Epithelial cell of prostate (primary cell): Measurements from ENCODE around the gene ZNF429.
"Not testable (repeated sequence)": the region's sequence is repeated elsewhere in the genome, so short reads cannot be mapped to it uniquely, and the experiment has no call there.

Experiments
- DNase-seq: peaks from one replicate; pipeline ENCODE4 v3.0.0-alpha.2; 2011; ENCODE audit warnings: low read depth, low spot score
- H3K27ac ChIP-seq: fragments of 450-650 bp; 2 replicates; pipeline ENCODE4 v1.5.1; 2017; ENCODE audit warnings: mild to moderate bottlenecking

Gene ZNF429

DNA sequence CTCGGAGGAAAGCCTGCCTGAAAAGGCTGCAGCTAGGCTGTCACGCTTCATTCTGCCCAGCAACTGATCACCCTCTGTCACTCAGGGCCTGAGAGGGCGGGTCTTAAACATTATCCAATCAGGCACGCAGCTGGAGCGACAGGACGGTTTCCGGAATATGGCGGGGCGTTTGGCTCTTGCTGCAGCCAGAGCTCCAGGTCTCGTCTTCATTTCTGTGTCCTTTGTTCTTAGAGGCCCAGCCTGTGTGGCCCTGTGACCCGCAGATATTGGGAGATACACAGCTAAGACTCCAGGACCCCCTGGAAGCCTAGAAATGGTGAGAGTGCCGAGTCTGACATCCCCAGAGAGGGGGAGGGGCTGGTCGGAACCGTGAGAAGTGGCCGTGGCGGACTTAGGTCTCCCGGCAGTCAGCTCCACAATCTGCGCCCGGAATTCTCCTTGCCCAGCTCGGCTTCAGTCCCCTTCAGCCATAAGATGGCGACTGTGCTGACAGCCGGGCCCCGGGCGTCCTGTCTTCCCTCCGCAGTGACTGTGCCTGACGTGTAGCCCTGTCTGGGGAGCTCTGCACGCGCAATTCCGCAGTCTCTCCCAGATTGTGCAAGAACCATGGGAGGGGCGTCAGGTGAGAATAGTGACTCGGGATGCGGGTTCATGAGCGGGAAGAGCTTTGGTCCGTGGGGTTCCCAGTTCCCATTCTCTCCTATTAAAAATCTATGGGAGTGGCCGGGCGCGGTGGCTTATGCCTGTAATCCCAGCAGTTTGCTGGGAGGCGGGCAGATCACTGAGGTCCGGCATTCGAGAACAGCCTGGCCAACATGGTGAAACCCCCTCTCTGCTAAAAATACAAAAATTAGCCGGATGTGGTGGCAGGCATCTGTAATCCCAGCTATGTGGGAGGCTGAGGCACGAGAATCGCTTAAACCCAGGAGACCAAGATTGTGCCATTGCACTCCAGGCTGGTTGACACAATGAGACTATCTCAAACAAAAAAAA lies at the start of gene ZNF429:
TSS of gene ZNF429 (plus strand) at position 144 of the 993 bp plus-strand sequence. CDS start at position 314, 170 bp downstream.
- peak within 1 kb of the TSS; percentile 89 for H3K27ac ChIP-seq
- peak; percentile 69 for DNase-seq

DNA sequence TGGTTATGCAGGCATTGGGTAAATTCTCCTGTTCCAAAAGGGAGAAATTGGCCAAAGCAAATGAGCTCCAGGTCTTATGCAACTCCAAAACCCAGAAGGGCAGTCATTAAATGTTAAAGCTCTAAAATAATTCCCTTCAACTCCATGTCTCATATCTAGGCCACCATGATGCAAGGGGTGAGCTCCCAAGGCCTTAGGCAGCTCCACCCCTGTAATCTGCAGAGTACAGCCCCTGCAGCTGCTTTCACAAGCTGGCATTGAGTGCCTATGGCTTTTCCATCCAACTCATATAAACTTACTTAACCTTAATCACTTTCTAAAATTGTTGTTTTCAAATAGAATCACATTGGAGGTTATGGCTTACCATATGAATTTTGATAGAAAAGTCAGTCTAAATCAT lies 44.7 kb upstream of the ZNF429 start:
- no peak overlapping the region for H3K27ac ChIP-seq
- DNase-seq: no peak

DNA sequence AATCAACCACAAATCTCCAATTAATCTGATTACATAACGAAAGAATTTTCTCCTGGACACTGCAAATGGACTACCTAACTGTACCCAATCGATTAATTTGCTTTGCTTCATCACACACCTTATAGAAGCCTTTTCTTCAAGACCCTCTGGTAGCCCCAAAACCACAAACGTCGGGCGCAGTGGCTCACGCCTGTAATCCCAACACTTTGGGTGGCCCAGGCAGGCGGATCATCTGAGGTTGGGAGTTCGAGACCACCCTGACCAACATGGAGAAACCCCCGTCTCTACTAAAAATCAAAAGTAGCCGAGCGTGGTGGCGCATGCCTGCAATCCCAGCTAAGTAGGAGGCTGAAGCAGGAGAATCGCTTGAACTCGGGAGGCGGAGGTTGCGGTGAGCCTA lies 42.9 kb upstream of the ZNF429 start:
- no peak for DNase-seq
- H3K27ac ChIP-seq: no peak overlapping the region

DNA sequence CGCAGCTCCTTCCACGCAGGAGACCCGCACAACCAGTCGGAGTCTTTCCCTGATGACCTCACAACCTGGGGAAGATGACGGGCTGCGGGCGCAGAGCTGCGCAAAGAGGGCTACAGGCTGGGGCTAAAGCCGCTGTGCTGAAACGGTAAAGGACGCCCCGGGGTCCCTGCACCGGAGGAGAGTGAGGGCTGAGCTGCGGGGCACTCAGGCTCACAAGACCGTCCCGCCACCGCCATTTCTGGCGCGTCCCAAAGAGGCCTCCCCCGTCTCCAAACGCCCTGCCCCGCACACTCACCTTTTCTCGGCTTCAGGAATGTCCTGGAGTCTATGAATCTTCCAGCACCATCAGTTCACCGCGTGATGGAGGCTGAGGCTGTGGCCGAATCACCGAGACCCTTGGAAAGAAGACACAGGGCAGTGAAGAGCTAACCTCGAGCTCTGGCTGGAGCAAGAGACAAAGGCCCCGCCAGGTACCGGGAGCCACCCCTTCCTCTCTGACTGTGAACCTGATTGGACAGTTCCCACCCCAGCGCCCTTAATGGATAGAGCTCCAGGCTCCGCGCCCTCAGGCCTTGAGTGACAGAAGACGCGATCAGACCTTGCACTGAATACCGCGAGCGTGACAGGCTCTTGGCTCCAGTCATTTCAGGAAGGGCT lies 41.8 kb upstream of the ZNF429 start:
- no peak for DNase-seq
- H3K27ac ChIP-seq: no peak overlapping the region

DNA sequence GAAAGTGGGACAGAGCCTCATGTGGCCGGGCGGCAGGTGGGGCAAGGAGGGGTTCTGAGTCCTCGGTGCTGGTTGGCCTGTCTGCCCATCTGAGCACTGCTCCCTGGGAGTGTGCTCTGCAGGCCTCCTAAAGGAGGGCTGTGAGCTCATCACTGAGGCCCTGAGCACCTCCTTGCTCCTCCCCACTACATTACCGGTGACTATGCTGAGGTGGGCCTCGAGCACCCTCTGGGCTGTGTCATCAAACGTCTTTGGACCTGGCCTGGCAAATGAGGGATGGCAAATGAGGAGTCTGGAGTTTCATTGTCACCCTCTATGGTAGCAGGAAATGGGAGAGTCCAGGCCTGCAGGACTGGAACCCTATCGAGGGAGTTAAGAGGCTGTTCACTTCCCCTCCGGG lies 38.8 kb upstream of the ZNF429 start:
- no peak for DNase-seq
- no peak overlapping the region for H3K27ac ChIP-seq

DNA sequence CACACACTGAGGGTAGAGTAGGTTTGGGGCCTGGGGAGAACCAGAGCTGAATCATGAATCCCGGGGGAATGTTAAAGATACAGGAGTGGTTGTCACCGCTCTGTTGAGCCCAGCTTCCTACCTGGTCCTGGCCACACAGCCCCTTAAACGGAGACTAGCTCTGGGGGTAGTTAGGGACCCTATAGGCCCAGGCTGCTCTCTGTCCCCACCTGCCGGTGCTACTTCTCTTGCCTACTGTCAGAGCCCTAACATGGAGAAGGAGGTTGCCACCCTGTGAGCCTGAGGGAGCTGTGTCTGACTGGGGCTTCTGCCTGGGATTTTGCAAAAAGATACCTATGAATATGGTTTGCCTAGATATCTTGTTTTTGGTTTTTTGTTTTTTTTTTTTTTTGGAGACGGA lies 36.6 kb upstream of the ZNF429 start:
- DNase-seq: no peak

DNA sequence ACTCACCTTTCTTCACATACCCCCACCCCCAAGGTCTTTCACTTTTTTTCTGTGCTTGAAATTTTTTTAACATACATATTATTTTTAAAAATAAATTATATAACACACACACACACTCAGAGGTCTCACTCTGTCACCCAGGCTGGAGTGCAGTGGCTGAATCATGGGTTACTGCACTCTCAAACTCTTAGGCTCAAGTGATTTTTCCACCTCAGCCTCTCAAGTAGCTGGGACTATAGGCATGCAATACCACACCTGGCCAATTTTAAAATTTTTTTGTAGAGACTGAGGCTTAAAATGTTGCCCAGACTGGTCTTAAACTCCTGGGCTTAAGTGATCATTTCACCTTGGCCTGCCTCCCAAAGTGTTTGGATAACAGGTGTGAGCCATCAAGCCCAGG lies 32.9 kb upstream of the ZNF429 start:
- no peak for DNase-seq
- no peak overlapping the region for H3K27ac ChIP-seq

More for the DNA sequence above, 36.6 kb upstream of the ZNF429 start:
- H3K27ac ChIP-seq: no peak overlapping the region

DNA sequence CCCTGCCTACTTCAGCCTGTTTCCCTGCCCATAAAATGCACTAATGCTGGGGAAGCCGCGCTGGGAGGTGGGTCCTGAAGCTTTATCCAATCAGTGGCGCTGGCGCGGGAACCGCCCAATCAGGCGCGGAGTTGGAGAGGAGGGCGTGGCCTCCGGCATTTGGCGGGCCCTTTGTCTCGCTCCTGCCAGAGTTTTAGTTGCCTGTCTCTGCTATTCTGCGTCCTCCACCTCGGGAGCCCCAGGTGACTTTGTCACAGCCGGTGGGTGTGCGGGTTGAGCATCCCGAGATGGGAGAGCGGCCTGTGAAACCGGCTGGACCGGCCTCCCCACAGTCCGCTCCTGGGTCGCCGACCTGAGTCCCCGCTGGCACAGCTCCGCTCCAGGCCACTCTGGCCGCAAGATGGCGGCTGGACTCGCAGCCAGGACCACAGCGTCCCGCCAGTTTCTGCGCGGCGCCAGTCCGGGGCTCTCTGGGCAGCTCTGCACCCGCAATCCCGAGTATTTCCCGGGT lies 30.7 kb upstream of the ZNF429 start:
- no peak for DNase-seq
- no peak overlapping the region for H3K27ac ChIP-seq

DNA sequence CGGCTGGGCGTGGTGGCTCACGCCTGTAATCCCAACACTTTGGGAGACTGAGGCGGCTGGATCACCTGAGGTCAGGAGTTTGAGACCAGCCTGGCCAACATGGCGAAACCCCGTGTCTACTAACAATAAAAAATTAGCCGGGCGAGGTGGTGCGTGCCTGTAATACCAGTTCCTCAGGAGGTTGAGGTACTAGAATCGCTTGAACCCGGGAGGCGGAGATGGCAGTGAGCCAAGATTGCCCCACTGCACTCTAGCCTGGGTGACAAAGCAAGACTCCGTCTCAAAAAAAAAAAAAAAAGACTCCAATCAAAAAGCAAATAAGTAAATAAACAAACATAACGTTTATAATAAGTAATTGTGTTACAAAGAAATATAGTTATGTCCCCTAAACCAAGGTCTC lies 23.0 kb upstream of the ZNF429 start:
- H3K27ac ChIP-seq: not testable (repeated sequence)

DNA sequence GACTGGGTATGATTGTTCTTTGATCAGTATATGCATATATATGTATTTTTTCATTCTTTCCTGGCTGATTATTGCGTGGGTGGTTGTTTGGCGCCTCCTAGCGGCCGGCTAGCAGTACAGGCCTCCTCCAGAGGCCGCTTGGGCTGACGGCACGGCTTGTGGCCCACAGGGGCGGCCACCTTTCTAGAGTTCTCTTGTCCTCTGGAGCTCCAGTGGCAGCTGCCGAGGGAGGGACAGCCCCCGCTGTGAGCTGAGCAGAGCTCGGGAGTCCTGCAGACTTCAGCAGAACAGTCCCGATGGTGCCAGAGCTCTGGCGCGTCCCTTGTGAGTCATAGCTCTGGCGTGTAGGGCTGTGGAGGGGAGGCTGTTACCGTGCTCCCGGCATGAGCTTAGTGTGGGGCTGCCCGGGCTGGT lies 22.5 kb upstream of the ZNF429 start:
- H3K27ac ChIP-seq: no peak overlapping the region
- DNase-seq: no peak

More for the DNA sequence above, 23.0 kb upstream of the ZNF429 start:
- not testable (repeated sequence) for DNase-seq

DNA sequence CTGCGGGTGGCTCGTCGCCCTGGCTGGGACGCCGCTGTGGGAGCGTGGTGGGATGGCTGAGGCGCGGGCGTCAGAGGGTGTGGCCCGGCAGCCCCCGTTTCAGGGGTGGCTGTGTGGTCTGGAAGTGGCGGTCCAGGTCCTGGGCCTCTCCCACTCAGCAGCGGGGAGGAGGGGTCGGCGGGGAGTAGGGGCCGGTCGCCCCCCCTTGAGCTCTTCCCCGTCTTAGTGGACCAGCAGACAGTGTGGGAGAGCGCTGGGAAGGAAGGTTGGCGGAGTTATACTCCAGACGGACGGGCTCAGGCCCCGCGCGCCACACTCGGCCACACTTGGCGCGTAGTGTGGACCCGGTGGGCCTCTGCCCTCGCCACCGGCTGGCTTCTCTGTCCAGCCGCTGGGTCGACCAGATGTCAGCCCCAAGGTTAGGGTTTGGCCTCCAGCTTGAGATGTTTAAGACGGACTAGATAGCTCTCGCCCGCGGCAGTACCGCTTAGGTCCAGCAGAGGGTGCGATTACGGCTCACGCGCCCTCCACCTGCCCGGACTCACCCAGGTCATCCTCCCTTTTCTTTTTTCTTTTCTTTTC lies 21.7 kb upstream of the ZNF429 start:
- DNase-seq: no peak
- H3K27ac ChIP-seq: no peak overlapping the region

DNA sequence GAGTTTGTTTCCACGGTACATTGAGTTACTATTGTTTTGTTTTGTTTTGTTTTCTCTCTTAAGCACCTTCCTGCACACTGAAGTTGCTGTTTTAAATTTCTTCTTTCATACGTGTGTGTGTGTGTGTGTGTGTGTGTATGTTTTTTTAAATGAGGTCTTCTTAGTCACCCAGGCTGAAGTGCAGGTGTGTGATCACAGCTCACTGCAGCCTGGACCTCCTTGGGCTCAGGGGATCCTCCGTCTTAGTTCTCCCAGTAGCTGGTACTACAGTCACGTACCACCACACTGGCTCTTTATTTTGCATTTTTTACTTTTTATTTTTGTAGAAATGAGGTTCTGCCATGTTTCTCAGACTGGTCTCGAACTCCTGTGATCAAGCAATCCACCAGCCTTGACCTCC lies 20.8 kb upstream of the ZNF429 start:
- no peak overlapping the region for H3K27ac ChIP-seq
- DNase-seq: no peak

DNA sequence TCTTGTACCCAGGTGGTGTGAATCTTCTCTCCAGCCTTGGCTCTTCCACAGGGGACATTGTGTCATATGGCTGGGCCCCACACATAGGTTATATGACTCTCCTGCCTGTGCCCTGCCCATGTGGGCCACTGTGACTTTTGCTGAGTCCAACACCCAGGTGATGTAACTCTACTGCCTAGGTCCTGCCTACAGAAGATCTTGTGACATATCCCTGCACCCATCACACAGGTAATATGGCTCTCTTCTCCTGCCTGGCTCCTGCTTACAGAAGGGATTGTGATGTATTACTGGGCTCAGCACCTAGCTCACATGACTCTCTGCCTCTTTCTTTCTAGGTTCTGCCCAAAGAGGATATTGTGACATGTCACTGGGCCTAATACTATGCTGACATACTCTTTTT lies 19.5 kb upstream of the ZNF429 start:
- DNase-seq: no peak
- no peak overlapping the region for H3K27ac ChIP-seq

DNA sequence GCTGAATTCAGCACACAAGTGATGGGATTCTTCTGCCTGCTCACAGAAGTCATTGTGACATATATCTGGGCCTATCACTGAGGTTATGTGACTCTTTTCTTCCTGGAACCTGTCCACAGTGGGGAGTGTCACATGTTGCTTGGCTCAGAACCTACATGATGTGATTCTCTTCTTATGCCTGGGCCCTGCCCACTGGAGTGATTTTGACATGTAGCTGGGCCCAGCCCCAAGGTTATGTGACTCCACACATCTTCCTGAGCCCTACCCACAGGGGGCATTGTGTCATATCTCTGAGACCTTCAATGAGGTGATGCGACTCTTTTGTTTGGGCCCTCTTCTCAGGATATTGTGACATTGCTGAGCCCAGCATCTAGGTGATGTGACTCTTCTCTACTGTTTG lies 17.4 kb upstream of the ZNF429 start:
- no peak for DNase-seq
- no peak overlapping the region for H3K27ac ChIP-seq

DNA sequence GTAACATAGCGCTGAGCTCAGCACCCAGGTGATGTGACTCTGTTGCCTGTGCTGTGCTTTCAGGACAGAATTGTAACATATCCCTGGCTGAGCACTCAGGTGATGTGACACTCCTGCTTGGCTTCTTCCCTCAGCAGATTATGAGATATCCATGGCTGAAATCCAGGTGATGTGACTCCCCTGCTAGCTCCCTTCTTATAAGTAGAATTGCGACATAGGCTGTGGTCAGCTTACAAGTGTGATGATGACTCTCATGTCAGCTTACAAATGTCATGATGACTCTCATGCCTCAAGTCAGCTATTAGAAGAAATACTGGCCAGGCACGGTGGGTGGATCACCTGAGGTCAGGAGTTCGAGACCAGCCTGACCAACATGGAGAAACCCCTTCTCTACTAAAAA lies 14.3 kb upstream of the ZNF429 start:
- DNase-seq: peak; percentile 27
- no peak overlapping the region for H3K27ac ChIP-seq

DNA sequence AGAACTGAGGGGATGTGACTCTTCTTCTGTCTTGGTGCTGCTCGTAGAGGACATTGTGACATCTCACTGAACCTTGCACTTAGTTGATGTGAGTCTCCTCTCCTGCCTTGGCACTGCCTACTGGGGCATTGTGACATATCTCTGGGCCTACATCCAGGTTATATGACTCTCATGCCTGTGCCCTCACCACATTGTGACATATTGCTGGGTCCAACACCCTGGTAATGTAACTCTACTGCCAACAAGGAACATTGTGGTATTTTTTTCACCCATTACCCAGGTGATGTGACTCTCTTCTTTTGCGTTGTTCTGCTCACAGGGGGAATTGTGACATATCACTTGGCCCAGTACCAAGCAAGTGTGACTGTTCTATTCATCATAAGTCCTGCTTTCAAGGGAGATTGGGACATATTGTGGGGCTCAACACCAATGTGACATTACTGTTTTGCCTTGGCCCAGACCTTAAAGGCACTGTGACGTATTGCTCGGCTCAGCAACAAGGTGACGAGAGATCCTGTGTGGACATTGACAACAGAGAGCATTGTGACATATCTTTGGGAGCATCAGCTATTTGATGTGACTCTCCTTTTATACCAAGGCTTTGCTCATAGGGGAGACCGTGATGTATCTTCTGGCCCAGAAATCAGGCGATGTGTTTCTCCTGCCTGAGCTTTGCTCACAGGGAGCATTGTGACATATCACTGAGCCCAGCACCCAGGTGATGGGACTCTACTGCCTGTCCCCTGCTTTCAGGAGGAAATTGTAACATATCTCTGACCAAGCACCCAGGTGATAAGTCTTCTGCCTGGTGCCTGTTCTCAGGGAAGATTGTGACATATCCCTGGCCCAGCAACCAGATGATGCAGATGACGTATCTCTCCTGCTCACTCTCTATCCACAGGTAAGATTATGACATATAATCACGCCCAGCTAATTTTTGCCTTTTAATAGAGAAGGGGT lies 12.2 kb upstream of the ZNF429 start:
- no peak overlapping the region for H3K27ac ChIP-seq
- no peak for DNase-seq

DNA sequence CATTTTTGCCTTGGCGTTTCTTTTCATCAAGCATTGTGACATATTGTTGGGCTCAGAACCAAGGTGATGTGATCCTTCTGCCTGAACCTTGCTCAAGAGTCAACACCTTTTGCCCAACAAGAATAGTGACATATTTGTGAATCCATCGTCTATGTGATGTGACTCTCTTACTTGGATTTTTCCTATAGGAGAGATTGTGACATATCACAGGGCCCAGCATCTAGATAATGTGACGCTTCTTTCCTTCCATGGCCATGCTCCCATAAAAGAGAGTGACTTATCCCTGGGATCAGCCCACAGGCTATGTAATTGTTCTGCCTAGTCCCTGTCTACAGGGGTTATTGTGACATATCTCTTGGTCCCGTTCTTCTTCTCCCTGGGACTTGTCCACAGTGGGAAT lies 8.5 kb upstream of the ZNF429 start:
- DNase-seq: no peak
- H3K27ac ChIP-seq: no peak overlapping the region

DNA sequence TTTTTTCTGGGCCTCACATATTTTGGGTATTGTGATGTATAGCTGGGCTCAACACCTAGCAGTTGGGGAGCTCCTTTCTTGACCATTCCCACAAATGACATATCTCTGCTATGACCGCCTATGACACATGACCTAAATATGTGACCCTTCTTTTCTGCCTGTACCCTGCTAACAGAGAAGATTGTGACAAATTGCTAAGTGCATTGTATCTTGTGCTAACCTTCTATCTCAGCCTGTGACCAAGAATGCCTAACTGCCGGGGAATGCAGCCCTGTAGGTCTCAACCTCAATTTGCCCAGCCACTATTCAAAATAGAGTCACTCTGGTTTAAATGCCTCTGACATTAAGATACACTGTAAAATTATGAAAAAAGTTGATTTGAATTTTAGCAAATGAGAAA lies 6.8 kb upstream of the ZNF429 start:
- no peak for DNase-seq
- H3K27ac ChIP-seq: no peak overlapping the region

DNA sequence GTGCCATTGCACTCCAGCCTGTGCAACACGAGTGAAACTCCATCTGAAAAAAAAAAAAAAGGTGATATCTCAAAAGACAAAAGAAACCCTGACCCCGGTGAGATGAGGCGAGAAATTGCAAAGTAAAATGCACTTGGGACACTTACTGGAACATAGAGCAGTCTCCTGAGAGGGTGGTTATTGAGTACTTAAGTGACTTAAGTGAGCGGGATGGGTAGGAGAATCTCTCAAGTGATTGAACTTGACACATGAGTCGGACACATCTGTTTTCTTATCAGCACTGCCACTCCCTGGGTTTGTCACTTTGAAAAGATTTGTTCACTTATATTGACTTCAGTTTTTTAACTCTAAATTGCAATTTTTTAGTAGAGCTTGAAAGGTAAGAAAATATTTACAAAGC lies 2.8 kb downstream of the ZNF429 start:
- DNase-seq: no peak
- no peak overlapping the region for H3K27ac ChIP-seq

DNA sequence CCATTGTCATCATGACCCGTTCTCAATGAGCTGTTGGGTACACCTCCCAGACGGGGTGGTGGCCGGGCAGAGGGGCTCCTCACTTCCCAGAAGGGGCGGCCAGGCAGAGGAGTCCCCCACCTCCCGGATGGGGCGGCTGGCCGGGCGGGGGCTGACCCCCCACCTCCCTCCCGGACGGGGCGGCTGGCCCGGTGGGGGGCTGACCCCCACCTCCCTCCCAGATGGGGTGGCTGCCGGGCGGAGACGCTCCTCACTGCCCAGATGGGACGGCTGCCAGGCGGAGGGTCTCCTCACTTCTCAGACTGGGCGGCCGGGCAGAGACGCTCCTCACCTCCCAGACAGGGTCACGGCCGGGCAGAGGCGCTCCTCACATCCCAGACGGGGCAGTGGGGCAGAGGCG lies 5.7 kb downstream of the ZNF429 start:
- DNase-seq, H3K27ac ChIP-seq: not testable (repeated sequence)
